AG04450 (cell line): Measurements from ENCODE around the gene PPM1L. TPM values are rescaled to one million over a fixed set of nuclear protein-coding genes. Genes with fewer than 3 reads are reported as not detected.

Experiments used
- CTCF ChIA-PET: fragments of 300-600, 350-600 bp; formaldehyde crosslinking; extraction: SDS; loops from one replicate; lab custom pipeline; 2022; ENCODE audit warnings: antibody characterized with exemption, inconsistent platforms; lab: Charles Lee
- POLR2A ChIA-PET: fragments of 350-600 bp; formaldehyde crosslinking; extraction: SDS; loops from one replicate; lab custom pipeline; 2021; ENCODE audit warnings: antibody characterized with exemption, inconsistent platforms; lab: Yijun Ruan, JAX
- DNase-seq: peaks from one replicate; pipeline ENCODE4 v3.0.0-alpha.2; 2011; ENCODE audit warnings: low read depth, low spot score
- H3K27ac ChIP-seq: one replicate; pipeline ENCODE4 v1.5.1; 2012; ENCODE audit warnings: low read depth, low read length, control low read depth
- H3K27me3 ChIP-seq: one replicate; pipeline ENCODE4 v1.6.0; 2012; ENCODE audit warnings: low read length; ENCODE audit not compliant: control insufficient read depth, insufficient read depth
- H3K4me3 ChIP-seq: 2 replicates; pipeline ENCODE4 v1.5.1; 2011; ENCODE audit warnings: mild to moderate bottlenecking, low read depth, low read length, control low read depth
- H3K9me3 ChIP-seq: 2 replicates; pipeline ENCODE4 v1.5.1; 2012; ENCODE audit warnings: low read length; ENCODE audit not compliant: control insufficient read depth, insufficient read depth
- polyA plus RNA-seq: library from polyadenylated mRNA; depleted of rRNA; stranded (reverse); fragments of >200 nt; gene quantifications from 2 replicates; pipeline ENCODE4 v1.2.3, GENCODE V29; 2011
- TF ChIP-seq, protein P1 (sequence below): IDR thresholded peaks from 2 replicates; pipeline ENCODE4 v1.5.1; 2011; ENCODE audit warnings: low read depth, low read length, control low read depth, inconsistent platforms

PPM1L gene
- polyA plus RNA-seq, 1 experiment = 0.33 TPM

DNA sequence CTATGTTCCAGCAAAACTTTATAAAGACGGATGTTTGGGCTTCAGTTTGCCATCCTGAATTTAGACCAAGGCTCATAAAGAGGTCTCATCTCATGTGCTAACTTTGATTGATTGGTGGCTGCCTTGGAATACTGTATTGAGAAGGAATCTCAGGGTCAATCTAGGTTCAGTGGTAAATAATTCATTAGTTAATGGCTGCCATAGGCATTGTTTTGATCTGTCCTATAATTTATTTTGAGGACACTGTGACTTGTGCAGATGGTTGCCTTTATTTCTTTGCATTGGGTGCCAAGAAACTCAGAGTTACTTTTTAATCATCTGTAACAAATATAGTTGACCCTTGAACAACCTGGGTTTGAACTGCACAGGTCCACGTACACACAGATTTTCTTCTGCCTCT, 189.3 kb downstream of the PPM1L start:
- no peak for DNase-seq
- Histone ChIP-seq H3K27ac (no peak overlapping the region), H3K9me3 (no peaks in the 10 kb centered on the region; the same call in 1 of the 2 replicates), H3K4me3 (no peak overlapping the region), H3K27me3 (no peaks in the 10 kb centered on the region)
- POLR2A ChIA-PET = no interaction called here
- CTCF ChIA-PET = interaction anchor here (1.2 to 5.4 kb wide), 4 partner anchors 12 to 259 kb away, joined by 3 to 72 read pairs (median 10); no protein-coding TSS in a partner anchor
- TF ChIP-seq, protein P1, sequence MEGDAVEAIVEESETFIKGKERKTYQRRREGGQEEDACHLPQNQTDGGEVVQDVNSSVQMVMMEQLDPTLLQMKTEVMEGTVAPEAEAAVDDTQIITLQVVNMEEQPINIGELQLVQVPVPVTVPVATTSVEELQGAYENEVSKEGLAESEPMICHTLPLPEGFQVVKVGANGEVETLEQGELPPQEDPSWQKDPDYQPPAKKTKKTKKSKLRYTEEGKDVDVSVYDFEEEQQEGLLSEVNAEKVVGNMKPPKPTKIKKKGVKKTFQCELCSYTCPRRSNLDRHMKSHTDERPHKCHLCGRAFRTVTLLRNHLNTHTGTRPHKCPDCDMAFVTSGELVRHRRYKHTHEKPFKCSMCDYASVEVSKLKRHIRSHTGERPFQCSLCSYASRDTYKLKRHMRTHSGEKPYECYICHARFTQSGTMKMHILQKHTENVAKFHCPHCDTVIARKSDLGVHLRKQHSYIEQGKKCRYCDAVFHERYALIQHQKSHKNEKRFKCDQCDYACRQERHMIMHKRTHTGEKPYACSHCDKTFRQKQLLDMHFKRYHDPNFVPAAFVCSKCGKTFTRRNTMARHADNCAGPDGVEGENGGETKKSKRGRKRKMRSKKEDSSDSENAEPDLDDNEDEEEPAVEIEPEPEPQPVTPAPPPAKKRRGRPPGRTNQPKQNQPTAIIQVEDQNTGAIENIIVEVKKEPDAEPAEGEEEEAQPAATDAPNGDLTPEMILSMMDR = no peak

DNA sequence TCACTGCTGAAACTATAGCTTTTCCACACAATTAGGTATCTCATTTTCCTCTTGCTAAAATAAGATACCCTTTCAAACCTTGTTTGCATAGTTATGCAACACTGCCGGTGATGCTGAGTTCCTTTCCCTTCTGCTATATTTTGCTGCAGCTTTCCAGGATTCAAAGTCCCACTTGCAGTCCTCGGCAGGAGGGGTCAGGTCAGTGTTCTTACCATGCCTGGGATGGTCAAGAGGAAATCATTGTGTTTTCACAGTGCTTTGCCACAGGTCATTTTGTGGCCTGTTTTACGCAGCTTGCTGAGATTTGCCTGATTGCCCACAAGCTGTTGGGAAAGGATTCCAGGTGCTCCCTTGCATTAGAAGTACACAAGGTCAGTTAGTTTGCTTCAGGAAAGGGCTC, 192.2 kb downstream of the PPM1L start:
- TF ChIP-seq, protein P1 = no peak
- H3K27me3 ChIP-seq = peaks cover 4% of the 10 kb centered on the region
- DNase-seq = no peak
- CTCF ChIA-PET = interaction anchor here (0.5 to 1.3 kb wide), 3 partner anchors 8 to 326 kb away, joined by 3 to 4 read pairs (median 3); no protein-coding TSS in a partner anchor
- H3K4me3 ChIP-seq = no peak overlapping the region
- no peaks in the 10 kb centered on the region for H3K9me3 ChIP-seq
- no peak overlapping the region for H3K27ac ChIP-seq
- POLR2A ChIA-PET = no interaction called here

DNA sequence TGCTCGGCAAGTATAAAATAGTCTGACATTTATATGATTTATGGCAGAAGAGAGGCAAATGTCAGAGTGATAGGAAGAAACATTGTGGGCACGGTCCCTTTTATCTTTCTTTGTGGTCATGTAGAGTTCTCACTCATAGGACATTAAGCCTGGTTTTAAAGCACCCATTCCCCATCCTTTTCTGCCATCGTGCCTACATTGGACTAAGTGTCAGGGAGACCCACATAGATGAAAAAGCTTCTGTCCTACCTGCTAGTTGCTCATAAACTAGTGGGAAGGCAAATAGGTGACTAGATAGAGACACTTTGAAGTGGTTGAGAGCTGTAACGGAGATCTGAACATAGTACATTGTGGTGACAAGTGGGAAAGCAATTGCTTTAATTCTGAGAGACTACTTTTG, 193.4 kb downstream of the PPM1L start:
- no peaks in the 10 kb centered on the region for H3K9me3 ChIP-seq
- ChIA-PET POLR2A (no interaction called here), CTCF (interaction anchor here (1.7 kb wide), 1 partner anchor 8 kb away, joined by 6 read pairs; no protein-coding TSS in a partner anchor)
- TF ChIP-seq, protein P1 = no peak
- no peak overlapping the region for H3K27ac ChIP-seq
- H3K27me3 ChIP-seq = peaks cover 4% of the 10 kb centered on the region
- no peak overlapping the region for H3K4me3 ChIP-seq
- no peak for DNase-seq

DNA sequence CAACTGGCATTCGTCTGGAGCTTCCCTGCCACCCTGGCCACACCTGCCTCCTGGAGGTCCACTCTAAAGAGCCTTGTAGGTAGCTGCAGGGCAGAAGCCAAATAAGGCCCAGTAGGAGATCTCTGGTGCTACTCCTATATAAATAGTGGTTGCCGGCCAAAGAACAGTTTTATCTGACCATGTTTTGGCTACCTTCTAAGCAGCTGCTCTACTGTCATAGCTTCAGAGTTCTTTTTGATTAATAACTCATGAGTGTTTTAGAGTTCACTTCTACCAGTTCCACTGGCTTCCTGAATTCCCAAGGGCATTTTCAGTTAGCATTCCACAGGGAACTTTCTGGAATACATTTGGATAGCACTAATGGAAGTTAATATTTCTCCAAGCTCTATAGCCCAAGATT, 194.5 kb downstream of the PPM1L start:
- Histone ChIP-seq H3K27me3 (peaks cover 4% of the 10 kb centered on the region), H3K4me3 (no peak overlapping the region), H3K27ac (no peak overlapping the region), H3K9me3 (no peaks in the 10 kb centered on the region)
- ChIA-PET CTCF (interaction anchor here (0.6 to 1.7 kb wide), 2 partner anchors 9 to 29 kb away, joined by 3 to 6 read pairs; no protein-coding TSS in a partner anchor), POLR2A (no interaction called here)
- DNase-seq = no peak
- TF ChIP-seq, protein P1 = no peak

DNA sequence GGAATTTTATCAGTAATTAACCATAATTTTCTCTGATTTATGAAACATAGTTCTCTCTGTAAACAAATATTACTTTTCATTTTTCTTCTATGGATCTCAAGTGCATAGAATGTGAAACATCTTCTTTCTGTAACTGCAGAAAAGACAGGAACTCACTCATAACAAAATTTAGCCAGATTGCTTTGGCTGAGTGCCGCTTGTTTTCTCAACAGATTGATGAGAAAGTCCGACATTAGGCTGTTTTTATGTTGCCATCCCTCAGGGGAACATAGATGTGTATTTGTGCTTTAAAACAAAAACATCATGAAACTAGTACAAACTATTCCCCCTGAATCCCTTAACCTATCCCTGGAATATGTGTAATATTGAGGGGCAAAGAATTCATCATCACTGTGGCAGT, 194.9 kb downstream of the PPM1L start:
- ChIA-PET CTCF (interaction anchor here (1.7 kb wide), 1 partner anchor 9 kb away, joined by 6 read pairs; no protein-coding TSS in a partner anchor), POLR2A (no interaction called here)
- TF ChIP-seq, protein P1 = no peak
- Histone ChIP-seq H3K4me3 (no peak overlapping the region), H3K27me3 (peaks cover 4% of the 10 kb centered on the region), H3K27ac (no peak overlapping the region), H3K9me3 (no peaks in the 10 kb centered on the region)
- DNase-seq = no peak
